Neutrophil (primary cell): ENCODE measurements around the gene TMEM255B.

ENCODE experiments used
- H3K27ac ChIP-seq: fragments of 200-600 bp; sonication (generic); 2 replicates; pipeline ENCODE4 v1.5.1; 2016; ENCODE audit warnings: mild to moderate bottlenecking, moderate library complexity
- H3K27me3 ChIP-seq: fragments of 200-600 bp; sonication (generic); 2 replicates; pipeline ENCODE4 v1.6.0; 2016; ENCODE audit warnings: mild to moderate bottlenecking
- H3K36me3 ChIP-seq: fragments of 200-600 bp; sonication (generic); 2 replicates; pipeline ENCODE4 v1.5.1; 2017
- H3K4me1 ChIP-seq, 2 experiments: fragments of 200-600 bp in 1 of 2; sonication (generic) in 1 of 2; 1 replicate in 1 of 2; 2 replicates in 1 of 2; pipeline versions ENCODE4 v1.5.1 to v1.6.1; 2013 to 2016; ENCODE audit warnings: low read depth in 1 of 2, low read length in 1 of 2, mild to moderate bottlenecking in 1 of 2, moderate library complexity in 1 of 2; ENCODE audit not compliant: control insufficient read depth in 1 of 2, insufficient read depth in 1 of 2
- H3K4me3 ChIP-seq, 2 experiments: fragments of 200-600 bp in 1 of 2; sonication (generic) in 1 of 2; 1 replicate in 1 of 2; 2 replicates in 1 of 2; pipeline ENCODE4 v1.5.1; 2013 to 2016; ENCODE audit warnings: low read depth in 1 of 2, low read length in 1 of 2, mild to moderate bottlenecking in 1 of 2, moderate library complexity in 1 of 2
- H3K9me3 ChIP-seq: fragments of 200-600 bp; sonication (generic); 2 replicates; pipeline ENCODE4 v1.5.1; 2016
- TF ChIP-seq, protein P1 (sequence below): fragments of 200-600 bp; sonication (generic); IDR thresholded peaks from 2 replicates; pipeline ENCODE4 v1.5.1; 2016; ENCODE audit warnings: antibody characterized with exemption

Gene TMEM255B

GRCh38 chr13:113769881-113770280 is 10.9 kb downstream of the TMEM255B start:
- Histone ChIP-seq H3K4me1 (no peaks in the 10 kb centered on the region), H3K4me3 (no peak overlapping the region), H3K27me3 (peaks cover 4% of the 10 kb centered on the region), H3K36me3 (no peaks in the 10 kb centered on the region), H3K27ac (no peak overlapping the region), H3K9me3 (no peaks in the 10 kb centered on the region)
- TF ChIP-seq, protein P1, sequence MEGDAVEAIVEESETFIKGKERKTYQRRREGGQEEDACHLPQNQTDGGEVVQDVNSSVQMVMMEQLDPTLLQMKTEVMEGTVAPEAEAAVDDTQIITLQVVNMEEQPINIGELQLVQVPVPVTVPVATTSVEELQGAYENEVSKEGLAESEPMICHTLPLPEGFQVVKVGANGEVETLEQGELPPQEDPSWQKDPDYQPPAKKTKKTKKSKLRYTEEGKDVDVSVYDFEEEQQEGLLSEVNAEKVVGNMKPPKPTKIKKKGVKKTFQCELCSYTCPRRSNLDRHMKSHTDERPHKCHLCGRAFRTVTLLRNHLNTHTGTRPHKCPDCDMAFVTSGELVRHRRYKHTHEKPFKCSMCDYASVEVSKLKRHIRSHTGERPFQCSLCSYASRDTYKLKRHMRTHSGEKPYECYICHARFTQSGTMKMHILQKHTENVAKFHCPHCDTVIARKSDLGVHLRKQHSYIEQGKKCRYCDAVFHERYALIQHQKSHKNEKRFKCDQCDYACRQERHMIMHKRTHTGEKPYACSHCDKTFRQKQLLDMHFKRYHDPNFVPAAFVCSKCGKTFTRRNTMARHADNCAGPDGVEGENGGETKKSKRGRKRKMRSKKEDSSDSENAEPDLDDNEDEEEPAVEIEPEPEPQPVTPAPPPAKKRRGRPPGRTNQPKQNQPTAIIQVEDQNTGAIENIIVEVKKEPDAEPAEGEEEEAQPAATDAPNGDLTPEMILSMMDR, result no peak

- TF ChIP-seq, protein P1, result no peak
- Histone ChIP-seq H3K27ac (no peak overlapping the region), H3K27me3 (peaks cover 4% of the 10 kb centered on the region), H3K36me3 (no peaks in the 10 kb centered on the region), H3K4me3 (no peak overlapping the region), H3K4me1 (no peaks in the 10 kb centered on the region), H3K9me3 (no peaks in the 10 kb centered on the region)
Observed at GRCh38 chr13:113770441-113770840, 11.4 kb downstream of the TMEM255B start.

DNA sequence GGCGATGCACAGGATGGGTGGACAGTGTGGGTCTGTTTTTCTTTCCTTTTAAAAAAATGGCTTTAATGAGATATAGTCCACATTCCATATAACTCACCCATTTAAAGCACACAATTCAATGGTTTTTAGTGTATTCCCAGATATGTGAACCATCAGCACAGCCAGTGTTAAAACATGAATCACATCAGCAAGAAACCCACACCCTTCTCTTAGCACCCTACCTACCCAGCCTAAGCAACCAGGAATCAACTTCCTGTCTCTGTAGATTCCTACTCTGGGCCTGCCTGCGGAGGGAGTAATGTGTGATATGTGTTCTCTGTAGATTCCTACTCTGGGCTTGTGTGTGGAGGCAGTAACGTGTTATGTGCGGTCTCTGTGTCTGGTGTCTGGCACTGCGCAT is 11.9 kb downstream of the TMEM255B start:
- H3K27ac ChIP-seq, result no peak overlapping the region
- H3K36me3 ChIP-seq, result no peaks in the 10 kb centered on the region

DNA sequence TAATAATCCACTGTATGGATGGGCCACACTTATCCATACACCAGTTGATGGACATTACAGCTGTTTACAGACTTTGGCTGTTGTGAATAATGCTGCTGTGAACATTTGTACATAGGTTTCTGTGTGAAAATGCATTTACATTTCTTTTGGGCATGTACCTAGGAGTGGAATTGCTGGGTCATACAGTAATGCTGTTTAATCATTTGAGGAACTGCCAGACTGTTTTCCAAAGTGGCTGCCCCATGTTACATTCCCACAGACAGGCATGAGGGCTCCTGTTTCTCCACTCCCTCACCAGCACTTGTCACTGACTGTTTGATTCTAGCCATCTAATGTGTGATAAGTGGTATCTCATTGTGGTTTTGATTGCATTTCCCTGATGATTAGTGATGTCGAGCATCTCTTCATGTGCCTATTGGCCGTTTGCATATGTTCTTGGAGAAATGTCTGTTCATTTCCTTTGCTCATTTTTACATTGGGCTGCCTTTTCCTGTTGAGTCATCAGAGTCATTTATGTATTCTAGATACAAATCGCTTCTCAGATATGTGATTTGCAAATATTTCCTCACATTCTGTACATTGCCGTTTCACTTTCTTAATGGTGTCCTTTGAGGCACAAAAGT is 12.8 kb downstream of the TMEM255B start:
- TF ChIP-seq, protein P1, result no peak
- Histone ChIP-seq H3K9me3 (no peaks in the 10 kb centered on the region), H3K4me1 (no peaks in the 10 kb centered on the region), H3K4me3 (no peak overlapping the region), H3K36me3 (no peaks in the 10 kb centered on the region), H3K27me3 (peaks cover 8% of the 10 kb centered on the region), H3K27ac (no peak overlapping the region)

More for the DNA sequence above, 11.9 kb downstream of the TMEM255B start:
- Histone ChIP-seq H3K4me3 (no peak overlapping the region), H3K27me3 (peaks cover 4% of the 10 kb centered on the region), H3K9me3 (no peaks in the 10 kb centered on the region), H3K4me1 (no peaks in the 10 kb centered on the region)
- TF ChIP-seq, protein P1, result no peak

GRCh38 chr13:113774177-113775107 is 15.4 kb downstream of the TMEM255B start:
- no peaks in the 10 kb centered on the region for H3K4me1 ChIP-seq
- no peaks in the 10 kb centered on the region for H3K9me3 ChIP-seq
- no peak overlapping the region for H3K4me3 ChIP-seq
- no peak overlapping the region for H3K27ac ChIP-seq
- TF ChIP-seq, protein P1, result no peak
- no peaks in the 10 kb centered on the region for H3K36me3 ChIP-seq
- H3K27me3 ChIP-seq, result peaks cover 32% of the 10 kb centered on the region
